ENCODE measurements around the gene KIF5A.

DNA sequence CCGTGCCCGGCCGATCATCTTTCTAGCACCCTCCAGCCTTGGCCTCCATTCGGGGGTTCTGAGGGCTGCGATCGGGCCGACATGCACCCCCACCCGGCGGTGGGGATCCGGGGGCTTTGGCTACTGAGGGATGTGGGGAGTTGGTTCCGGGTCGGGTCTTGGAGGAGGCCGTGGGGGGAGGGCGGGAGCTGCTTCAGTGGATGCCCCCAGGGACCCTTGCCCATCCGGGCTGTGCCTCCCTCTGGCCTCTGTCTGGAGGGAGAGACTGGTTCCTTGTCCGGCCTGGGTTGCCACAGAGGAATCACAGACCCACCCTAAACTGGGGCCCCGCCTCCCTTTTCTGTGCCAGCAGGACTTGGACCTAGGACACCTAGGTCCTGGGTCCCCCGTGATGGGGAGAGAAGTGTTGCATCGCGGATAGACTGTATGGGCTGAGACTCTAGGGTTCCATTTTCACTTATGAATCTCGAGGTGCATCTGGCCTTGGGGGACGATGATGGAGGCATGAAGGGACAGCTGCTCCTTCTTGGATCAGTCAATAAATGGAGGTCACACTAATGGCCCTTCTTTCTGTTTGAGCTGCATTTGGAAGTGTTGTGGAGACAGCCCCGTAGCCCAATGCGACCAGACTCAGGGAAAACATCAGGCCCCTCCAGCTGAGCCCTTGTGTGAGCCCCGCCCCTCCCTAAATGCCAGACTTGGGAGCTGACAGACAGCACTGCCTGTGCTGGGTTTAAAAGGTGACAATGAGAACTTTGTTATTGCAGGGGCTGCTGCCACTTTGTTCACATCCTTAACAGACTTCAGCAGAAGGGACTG lies 55.4 kb downstream of the KIF5A start:
- TF ChIP-seq, protein P1, sequence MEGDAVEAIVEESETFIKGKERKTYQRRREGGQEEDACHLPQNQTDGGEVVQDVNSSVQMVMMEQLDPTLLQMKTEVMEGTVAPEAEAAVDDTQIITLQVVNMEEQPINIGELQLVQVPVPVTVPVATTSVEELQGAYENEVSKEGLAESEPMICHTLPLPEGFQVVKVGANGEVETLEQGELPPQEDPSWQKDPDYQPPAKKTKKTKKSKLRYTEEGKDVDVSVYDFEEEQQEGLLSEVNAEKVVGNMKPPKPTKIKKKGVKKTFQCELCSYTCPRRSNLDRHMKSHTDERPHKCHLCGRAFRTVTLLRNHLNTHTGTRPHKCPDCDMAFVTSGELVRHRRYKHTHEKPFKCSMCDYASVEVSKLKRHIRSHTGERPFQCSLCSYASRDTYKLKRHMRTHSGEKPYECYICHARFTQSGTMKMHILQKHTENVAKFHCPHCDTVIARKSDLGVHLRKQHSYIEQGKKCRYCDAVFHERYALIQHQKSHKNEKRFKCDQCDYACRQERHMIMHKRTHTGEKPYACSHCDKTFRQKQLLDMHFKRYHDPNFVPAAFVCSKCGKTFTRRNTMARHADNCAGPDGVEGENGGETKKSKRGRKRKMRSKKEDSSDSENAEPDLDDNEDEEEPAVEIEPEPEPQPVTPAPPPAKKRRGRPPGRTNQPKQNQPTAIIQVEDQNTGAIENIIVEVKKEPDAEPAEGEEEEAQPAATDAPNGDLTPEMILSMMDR (IDR thresholded peaks at IDR 0.05) = no peak
- no peak for TF ChIP-seq POLR2AphosphoS5 (IDR thresholded peaks at IDR 0.05; ENCODE audit: low read depth, low read length)
- TF ChIP-seq SIN3A (IDR thresholded peaks at IDR 0.05; ENCODE audit: borderline replicate concordance, insufficient read depth, low read depth, low read length) = no peak
